Aorta (tissue), 5 donors: ENCODE measurements around the gene BRF1. TPM values are rescaled to one million over a fixed set of nuclear protein-coding genes. Genes with fewer than 3 reads are reported as not detected.

Experiments
- ATAC-seq: fragments of 200-7000 bp; cut with Tn5 transposase; one replicate; pipeline ENCODE4 v1.9.1; 2022; ENCODE audit warnings: moderate library complexity; ENCODE audit not compliant: low FRiP score
- DNase-seq, 2 donors: peaks; one replicate each; pipeline ENCODE4 v3.0.0-alpha.2; 2020
- H3K27ac ChIP-seq, 2 donors: one replicate each; pipeline ENCODE4 v1.5.1; 2013; ENCODE audit warnings: low read length in 2 of 2, mild to moderate bottlenecking in 2 of 2, moderate library complexity in 2 of 2, control low read depth in 1 of 2, inconsistent platforms in 1 of 2, low read depth in 1 of 2
- H3K27me3 ChIP-seq, 2 donors: one replicate each; pipeline ENCODE4 v1.6.1; 2013; ENCODE audit warnings: control low read depth in 1 of 2, low read length in 1 of 2, mild to moderate bottlenecking in 1 of 2, moderate library complexity in 1 of 2; ENCODE audit not compliant: insufficient read depth in 2 of 2, control insufficient read depth in 1 of 2
- H3K36me3 ChIP-seq, 2 donors: one replicate each; pipeline ENCODE4 v1.6.1; 2013; ENCODE audit warnings: control low read depth in 1 of 2, low read length in 1 of 2, mild to moderate bottlenecking in 1 of 2; ENCODE audit not compliant: insufficient read depth in 2 of 2, control insufficient read depth in 1 of 2
- H3K4me1 ChIP-seq, 2 donors: one replicate each; pipeline ENCODE4 v1.6.1; 2013; ENCODE audit warnings: low read length in 2 of 2, control low read depth in 1 of 2, mild to moderate bottlenecking in 1 of 2, moderate library complexity in 1 of 2; ENCODE audit not compliant: insufficient read depth in 2 of 2, control insufficient read depth in 1 of 2
- H3K4me3 ChIP-seq, 2 donors: one replicate each; pipeline ENCODE4 v1.5.1; 2013; ENCODE audit warnings: low read length in 2 of 2, control low read depth in 1 of 2, mild to moderate bottlenecking in 1 of 2
- H3K9me3 ChIP-seq: one replicate; pipeline ENCODE4 v1.6.1; 2013; ENCODE audit warnings: mild to moderate bottlenecking, low read length; ENCODE audit not compliant: control insufficient read depth
- WGBS, 2 donors: extraction: QIAGEN DNeasy Blood & Tissue Kit; methylation state at CpG; one replicate each; pipeline ENCODE4 v1.1.7; 2013; 5-methylcytosine and 5-hydroxymethylcytosine counted together
- intact Hi-C, 2 donors: fragments of 100-400 bp; cut with DNase I; formaldehyde crosslinking; loops; one replicate each; pipeline versions ENCODE4 v1.14.2 to v1.15.0; 2022
- polyA plus RNA-seq, 2 donors: library from polyadenylated mRNA; stranded (reverse); fragments of 200-250 nt; gene quantifications; one replicate each; pipeline ENCODE4 v1.2.3, GENCODE V29; 2013
- total RNA-seq, 2 donors: library from RNA; stranded (reverse); fragmentation: NEBNext Ultra II Directional; extraction: Animal tissue kit (Norgen Biotek cat#: 25700); gene quantifications; one replicate each; pipeline ENCODE4 v1.2.1, GENCODE V29; 2021
- donor health status: healthy with polysubstance abuse.
- donor health status: Bipolar disorder and iron deficiency.
- donor health status: DM: no; HTN: no; CAD: no.
- donor health status: DM: no; HTN: no; CAD: no.
- donor health status: DM: yes; HTN: yes; CAD: no.

Gene BRF1
- total and polyA plus RNA-seq, 4 donors = 7.1 to 44.3 (median 29.6) TPM

GRCh38 chr14:105219043-105219612, 81.7 kb downstream of the BRF1 start:
- Histone ChIP-seq H3K4me3 (no peak overlapping the region), H3K36me3 (peaks cover 0 to 7% of the 10 kb centered on the region in 2 donors), H3K27me3 (no peaks in the 10 kb centered on the region), H3K4me1 (no peaks in the 10 kb centered on the region), H3K27ac (no peak overlapping the region), H3K9me3 (no peaks in the 10 kb centered on the region)
- WGBS, 2 donors = 95% methylated on average over 28 to 29 of the region's 29 CpGs
- intact Hi-C loops = loop anchor here in 1 of 2 donors (10.0 kb wide), 1 partner anchor 46 kb away; no protein-coding TSS in a partner anchor
- DNase-seq = no peak
- no peak for ATAC-seq

- intact Hi-C loops = loop anchor here in 1 of 2 donors (10.0 kb wide), 1 partner anchor 46 kb away; no protein-coding TSS in a partner anchor
- no peak for DNase-seq
- Histone ChIP-seq H3K4me1 (no peaks in the 10 kb centered on the region), H3K4me3 (no peak overlapping the region), H3K9me3 (no peaks in the 10 kb centered on the region), H3K27ac (no peak overlapping the region), H3K27me3 (no peaks in the 10 kb centered on the region), H3K36me3 (peaks cover 0 to 7% of the 10 kb centered on the region in 2 donors)
- WGBS, 2 donors = 94 to 96% methylated on average over 19 of the region's 19 CpGs
- no peak for ATAC-seq
Measured at GRCh38 chr14:105218611-105219010, 82.2 kb downstream of the BRF1 start.

- no peaks in the 10 kb centered on the region for H3K4me1 ChIP-seq
- WGBS, 2 donors = 91 to 92% methylated on average over 11 of the region's 11 CpGs
- intact Hi-C loops = loop anchor here (2.0 to 10.0 kb wide), 2 partner anchors 39 to 47 kb away; no protein-coding TSS in a partner anchor
- H3K27me3 ChIP-seq = no peaks in the 10 kb centered on the region
- H3K4me3 ChIP-seq = no peak overlapping the region
- H3K9me3 ChIP-seq = no peaks in the 10 kb centered on the region
- DNase-seq (no peak), ATAC-seq (no peak)
- peaks cover 0 to 7% of the 10 kb centered on the region in 2 donors for H3K36me3 ChIP-seq
- H3K27ac ChIP-seq = no peak overlapping the region
Measured at GRCh38 chr14:105217774-105218173, 83.0 kb downstream of the BRF1 start.

GRCh38 chr14:105216490-105217247, 84.1 kb downstream of the BRF1 start:
- DNase-seq = no peak
- no peak for ATAC-seq
- Histone ChIP-seq H3K4me3 (no peak overlapping the region), H3K9me3 (no peaks in the 10 kb centered on the region), H3K27ac (no peak overlapping the region), H3K4me1 (no peaks in the 10 kb centered on the region), H3K27me3 (no peaks in the 10 kb centered on the region), H3K36me3 (peaks cover 0 to 7% of the 10 kb centered on the region in 2 donors)
- WGBS, 2 donors = 91% methylated on average over 30 of the region's 30 CpGs
- intact Hi-C loops = loop anchor here (2.0 to 10.0 kb wide), 2 partner anchors 40 to 48 kb away; no protein-coding TSS in a partner anchor

- ATAC-seq (no peak), DNase-seq (no peak)
- no peaks in the 10 kb centered on the region for H3K27me3 ChIP-seq
- H3K4me1 ChIP-seq = no peaks in the 10 kb centered on the region
- intact Hi-C loops = loop anchor here (2.0 to 10.0 kb wide), 2 partner anchors 41 to 49 kb away; no protein-coding TSS in a partner anchor
- WGBS, 2 donors = 95 to 98% methylated on average over 3 of the region's 3 CpGs
- H3K9me3 ChIP-seq = no peaks in the 10 kb centered on the region
- no peak overlapping the region for H3K4me3 ChIP-seq
- H3K36me3 ChIP-seq = peaks cover 0 to 7% of the 10 kb centered on the region in 2 donors
- no peak overlapping the region for H3K27ac ChIP-seq
Measured at GRCh38 chr14:105215602-105216001, 85.2 kb downstream of the BRF1 start.

- H3K4me1 ChIP-seq = no peaks in the 10 kb centered on the region
- ATAC-seq (no peak), DNase-seq (no peak)
- no peak overlapping the region for H3K4me3 ChIP-seq
- H3K27me3 ChIP-seq = no peaks in the 10 kb centered on the region
- H3K9me3 ChIP-seq = no peaks in the 10 kb centered on the region
- H3K36me3 ChIP-seq = peaks cover 0 to 5% of the 10 kb centered on the region in 2 donors
- no peak overlapping the region for H3K27ac ChIP-seq
- intact Hi-C loops = loop anchor here in 1 of 2 donors (10.0 kb wide), 1 partner anchor 50 kb away; no protein-coding TSS in a partner anchor
- 87 to 88% methylated on average over 10 to 14 of the region's 14 CpGs for WGBS, 2 donors
Measured at GRCh38 chr14:105214324-105214915, 86.4 kb downstream of the BRF1 start.

GRCh38 chr14:105213361-105213760, 87.4 kb downstream of the BRF1 start:
- no peak overlapping the region for H3K27ac ChIP-seq
- intact Hi-C loops = loop anchor here in 1 of 2 donors (10.0 kb wide), 1 partner anchor 51 kb away; no protein-coding TSS in a partner anchor
- 87 to 90% methylated on average over 10 of the region's 10 CpGs for WGBS, 2 donors
- DNase-seq (no peak), ATAC-seq (no peak)
- H3K4me1 ChIP-seq = no peaks in the 10 kb centered on the region
- H3K4me3 ChIP-seq = no peak overlapping the region
- no peaks in the 10 kb centered on the region for H3K9me3 ChIP-seq
- H3K27me3 ChIP-seq = no peaks in the 10 kb centered on the region
- H3K36me3 ChIP-seq = peaks cover 0 to 5% of the 10 kb centered on the region in 2 donors

GRCh38 chr14:105212541-105213300, 88.1 kb downstream of the BRF1 start:
- Histone ChIP-seq H3K27me3 (no peaks in the 10 kb centered on the region), H3K36me3 (peaks cover 0 to 2% of the 10 kb centered on the region in 2 donors), H3K9me3 (no peaks in the 10 kb centered on the region), H3K4me3 (no peak overlapping the region), H3K4me1 (no peaks in the 10 kb centered on the region), H3K27ac (no peak overlapping the region)
- DNase-seq (no peak), ATAC-seq (no peak)
- 91 to 92% methylated on average over 14 to 18 of the region's 18 CpGs for WGBS, 2 donors
- intact Hi-C loops = loop anchor here in 1 of 2 donors (10.0 kb wide), 1 partner anchor 52 kb away; no protein-coding TSS in a partner anchor
